ENCODE results near the gene AZIN2. TPM values are rescaled to one million over a fixed set of nuclear protein-coding genes. Genes with fewer than 3 reads are reported as not detected.
A peak's percentile ranks its signal among the peaks of the same experiment; 100 is the strongest.

Gene AZIN2
- total RNA-seq, 1 donor from 2014 or later = 10.4 TPM

- peaks cover 3% of the 10 kb centered on the region for H3K36me3 Mint-ChIP-seq (ENCODE audit: unreplicated experiment)
- H3K27me3 Mint-ChIP-seq (ENCODE audit: unreplicated experiment) = no peaks in the 10 kb centered on the region
- H3K4me1 Mint-ChIP-seq (ENCODE audit: unreplicated experiment) = peaks cover 50% of the 10 kb centered on the region
- peak; percentile 62 for TF ChIP-seq CTCF (IDR thresholded peaks at IDR 0.05)
- H3K4me3 Mint-ChIP-seq (ENCODE audit: unreplicated experiment) = no peak overlapping the region
- no peaks in the 10 kb centered on the region for H3K9me3 Mint-ChIP-seq (ENCODE audit: unreplicated experiment)
- no peak overlapping the region for H3K27ac Mint-ChIP-seq (ENCODE audit: unreplicated experiment)
- DNase-seq (ENCODE audit: extremely low spot score, unreplicated experiment) = no peak
These were observed 56.8 kb downstream of the AZIN2 start for GRCh38 chr1:33137800-33138199.

- H3K27ac Mint-ChIP-seq (ENCODE audit: unreplicated experiment) = no peak overlapping the region
- peaks cover 58% of the 10 kb centered on the region for H3K4me1 Mint-ChIP-seq (ENCODE audit: unreplicated experiment)
- H3K9me3 Mint-ChIP-seq (ENCODE audit: unreplicated experiment) = no peaks in the 10 kb centered on the region
- no peaks in the 10 kb centered on the region for H3K27me3 Mint-ChIP-seq (ENCODE audit: unreplicated experiment)
- no peak overlapping the region for H3K4me3 Mint-ChIP-seq (ENCODE audit: unreplicated experiment)
- peaks cover 17% of the 10 kb centered on the region for H3K36me3 Mint-ChIP-seq (ENCODE audit: unreplicated experiment)
- TF ChIP-seq CTCF (IDR thresholded peaks at IDR 0.05) = peak; percentile 43
- no peak for DNase-seq (ENCODE audit: extremely low spot score, unreplicated experiment)
These were observed 59.5 kb downstream of the AZIN2 start for GRCh38 chr1:33140153-33141149.

- Mint-ChIP-seq H3K36me3 (ENCODE audit: unreplicated experiment) (peaks cover 23% of the 10 kb centered on the region), H3K4me3 (ENCODE audit: unreplicated experiment) (no peak overlapping the region), H3K27ac (ENCODE audit: unreplicated experiment) (no peak overlapping the region), H3K9me3 (ENCODE audit: unreplicated experiment) (no peaks in the 10 kb centered on the region), H3K4me1 (ENCODE audit: unreplicated experiment) (peaks cover 56% of the 10 kb centered on the region), H3K27me3 (ENCODE audit: unreplicated experiment) (no peaks in the 10 kb centered on the region)
- DNase-seq (ENCODE audit: extremely low spot score, unreplicated experiment) = no peak
- no peak for TF ChIP-seq CTCF (IDR thresholded peaks at IDR 0.05)
These were observed 60.3 kb downstream of the AZIN2 start for GRCh38 chr1:33141216-33141615.

GRCh38 chr1:33141781-33142180 is 60.8 kb downstream of the AZIN2 start:
- TF ChIP-seq CTCF (IDR thresholded peaks at IDR 0.05) = no peak
- Mint-ChIP-seq H3K4me3 (ENCODE audit: unreplicated experiment) (no peak overlapping the region), H3K27me3 (ENCODE audit: unreplicated experiment) (no peaks in the 10 kb centered on the region), H3K27ac (ENCODE audit: unreplicated experiment) (no peak overlapping the region), H3K4me1 (ENCODE audit: unreplicated experiment) (peaks cover 56% of the 10 kb centered on the region), H3K36me3 (ENCODE audit: unreplicated experiment) (peaks cover 29% of the 10 kb centered on the region), H3K9me3 (ENCODE audit: unreplicated experiment) (no peaks in the 10 kb centered on the region)
- DNase-seq (ENCODE audit: extremely low spot score, unreplicated experiment) = no peak

- H3K27me3 Mint-ChIP-seq (ENCODE audit: unreplicated experiment) = no peaks in the 10 kb centered on the region
- DNase-seq (ENCODE audit: extremely low spot score, unreplicated experiment) = no peak
- no peak overlapping the region for H3K27ac Mint-ChIP-seq (ENCODE audit: unreplicated experiment)
- H3K9me3 Mint-ChIP-seq (ENCODE audit: unreplicated experiment) = no peaks in the 10 kb centered on the region
- peaks cover 56% of the 10 kb centered on the region for H3K4me1 Mint-ChIP-seq (ENCODE audit: unreplicated experiment)
- no peak overlapping the region for H3K4me3 Mint-ChIP-seq (ENCODE audit: unreplicated experiment)
- H3K36me3 Mint-ChIP-seq (ENCODE audit: unreplicated experiment) = peaks cover 32% of the 10 kb centered on the region
- no peak for TF ChIP-seq CTCF (IDR thresholded peaks at IDR 0.05)
These were observed 61.6 kb downstream of the AZIN2 start for GRCh38 chr1:33142483-33143064.
